ENCODE data around the gene TAX1BP1. TPM values are rescaled to one million over a fixed set of nuclear protein-coding genes. Genes with fewer than 3 reads are reported as not detected.

The TAX1BP1 gene
- total RNA-seq, 1 experiment from 2014 or later, result 58.3 TPM

- H3K9me3 Mint-ChIP-seq, result no peaks in the 10 kb centered on the region
- H3K79me2 ChIP-seq (ENCODE audit: insufficient read depth, low read length), result no peaks in the 10 kb centered on the region
- DNase-seq, result no peak
- H3T11ph ChIP-seq (ENCODE audit: low read length), result no peak overlapping the region
- no peak overlapping the region for H4K91ac ChIP-seq (ENCODE audit: insufficient read length, low read depth, low read length)
- H4K20me1 ChIP-seq (ENCODE audit: control insufficient read depth, insufficient read depth, insufficient read length), result no peaks in the 10 kb centered on the region
- H3K4me1 ChIP-seq (ENCODE audit: insufficient read depth, low read length), result no peaks in the 10 kb centered on the region
- no peak overlapping the region for H3K14ac ChIP-seq (ENCODE audit: insufficient read depth, low read length)
- H3K4ac ChIP-seq (ENCODE audit: low read depth, low read length), result no peak overlapping the region
- no peak overlapping the region for H2BK5ac ChIP-seq (ENCODE audit: insufficient read length, low read length)
- no peak overlapping the region for H3K4me2 ChIP-seq (ENCODE audit: insufficient read depth, insufficient read length, low read length)
- H3K56ac ChIP-seq (ENCODE audit: insufficient read length, low read depth, low read length), result no peak overlapping the region
- H2BK15ac ChIP-seq (ENCODE audit: low read depth, low read length), result no peak overlapping the region
- no peak overlapping the region for H3K27ac Mint-ChIP-seq
- no peak overlapping the region for H2AK5ac ChIP-seq (ENCODE audit: insufficient read length, low read length)
- H3K23me2 ChIP-seq (ENCODE audit: insufficient read length, low read depth, low read length, poor library complexity, severe bottlenecking), result no peaks in the 10 kb centered on the region
- peaks cover 9 to 11% of the 10 kb centered on the region in 2 experiments for H3K4me1 Mint-ChIP-seq
- no peak for TF ChIP-seq CTCF (conservative IDR thresholded peaks at IDR 0.05)
- whole genome bisulfite sequencing (ENCODE audit: extremely low coverage, insufficient read length, low lambda C conversion rate), result no CpG with 5 or more reads among the region's 7 CpGs
- H4K8ac ChIP-seq (replicated peaks; ENCODE audit: insufficient read length, low read depth, low read length), result no peak overlapping the region
- H3K18ac ChIP-seq (ENCODE audit: insufficient read length, low read depth, low read length), result no peak overlapping the region
- H3K9ac ChIP-seq (ENCODE audit: extremely low read depth, insufficient read length, low read length), result no peak overlapping the region
- H3K27me3 Mint-ChIP-seq (ENCODE audit: low read depth), result no peaks in the 10 kb centered on the region
- no peak overlapping the region for H2BK20ac ChIP-seq (ENCODE audit: low read depth, low read length, poor library complexity, severe bottlenecking)
- H3K27ac ChIP-seq (ENCODE audit: insufficient read length, low read depth, low read length), result no peak overlapping the region
- no peak overlapping the region for H2BK120ac ChIP-seq (ENCODE audit: low read depth, low read length, poor library complexity, severe bottlenecking)
- H2BK12ac ChIP-seq (ENCODE audit: insufficient read length, low read depth, low read length), result no peak overlapping the region
- H3K79me1 ChIP-seq (ENCODE audit: insufficient read depth, low read depth, low read length, poor library complexity, severe bottlenecking), result no peaks in the 10 kb centered on the region
- 0 out of 2 replicates have a peak, but pooled peaks cover 2% of the 10 kb centered on the region for H3K27me3 ChIP-seq (ENCODE audit: insufficient read depth, low read length)
- H3K23ac ChIP-seq (ENCODE audit: insufficient read length, low read depth, low read length), result no peak overlapping the region
- H3K36me3 Mint-ChIP-seq (ENCODE audit: insufficient read depth in 1 of 3, low read depth in 3 of 3), result peaks cover 0 to 9% (median 0%) of the 10 kb centered on the region in 3 experiments; a peak in 2 of 7 replicates
- no peak overlapping the region for H4K5ac ChIP-seq (ENCODE audit: insufficient read length, low read depth, low read length)
- no peaks in the 10 kb centered on the region for H3K9me3 ChIP-seq (ENCODE audit: control insufficient read depth, low read depth, low read length)
- H3K4me3 Mint-ChIP-seq, result no peak overlapping the region
- no peak overlapping the region for H2AFZ ChIP-seq (ENCODE audit: low read length)
These were observed 95.4 kb downstream of the TAX1BP1 start for GRCh38 chr7:27835376-27835775.

Data from H9 (cell line).